BE2C (cell line): ENCODE data around the gene CSN1S1.

Experiments used
- DNase-seq: peaks from one replicate; pipeline ENCODE4 v3.0.0-alpha.2; 2020
- H3K27me3 ChIP-seq: fragments of 250-450 bp; sonication (Bioruptor Pico); 2 replicates; pipeline ENCODE4 v1.5.1; 2020; ENCODE audit warnings: mild to moderate bottlenecking
- H3K36me3 ChIP-seq: fragments of 250-450 bp; sonication (Bioruptor Pico); 2 replicates; pipeline ENCODE4 v1.5.1; 2020; ENCODE audit warnings: mild to moderate bottlenecking
- H3K4me1 ChIP-seq: fragments of 250-450 bp; sonication (Bioruptor Pico); 2 replicates; pipeline ENCODE4 v1.5.1; 2020
- H3K4me3 ChIP-seq: 2 replicates; pipeline ENCODE4 v1.5.1; 2011; ENCODE audit warnings: low read depth, low read length
- H3K9me3 ChIP-seq: fragments of 250-450 bp; sonication (Bioruptor Pico); 2 replicates; pipeline ENCODE4 v1.5.1; 2020
- TF ChIP-seq, protein P1 (sequence below): IDR thresholded peaks from 2 replicates; pipeline ENCODE4 v1.5.1; 2012; ENCODE audit warnings: mild to moderate bottlenecking, low read depth, low read length

Gene CSN1S1

GRCh38 chr4:69934150-69934549 lies 3.3 kb downstream of the CSN1S1 start:
- Histone ChIP-seq H3K4me1 (no peaks in the 10 kb centered on the region), H3K27me3 (no peaks in the 10 kb centered on the region), H3K36me3 (no peaks in the 10 kb centered on the region), H3K4me3 (no peak overlapping the region), H3K9me3 (no peaks in the 10 kb centered on the region)
- no peak for DNase-seq
- TF ChIP-seq, protein P1, sequence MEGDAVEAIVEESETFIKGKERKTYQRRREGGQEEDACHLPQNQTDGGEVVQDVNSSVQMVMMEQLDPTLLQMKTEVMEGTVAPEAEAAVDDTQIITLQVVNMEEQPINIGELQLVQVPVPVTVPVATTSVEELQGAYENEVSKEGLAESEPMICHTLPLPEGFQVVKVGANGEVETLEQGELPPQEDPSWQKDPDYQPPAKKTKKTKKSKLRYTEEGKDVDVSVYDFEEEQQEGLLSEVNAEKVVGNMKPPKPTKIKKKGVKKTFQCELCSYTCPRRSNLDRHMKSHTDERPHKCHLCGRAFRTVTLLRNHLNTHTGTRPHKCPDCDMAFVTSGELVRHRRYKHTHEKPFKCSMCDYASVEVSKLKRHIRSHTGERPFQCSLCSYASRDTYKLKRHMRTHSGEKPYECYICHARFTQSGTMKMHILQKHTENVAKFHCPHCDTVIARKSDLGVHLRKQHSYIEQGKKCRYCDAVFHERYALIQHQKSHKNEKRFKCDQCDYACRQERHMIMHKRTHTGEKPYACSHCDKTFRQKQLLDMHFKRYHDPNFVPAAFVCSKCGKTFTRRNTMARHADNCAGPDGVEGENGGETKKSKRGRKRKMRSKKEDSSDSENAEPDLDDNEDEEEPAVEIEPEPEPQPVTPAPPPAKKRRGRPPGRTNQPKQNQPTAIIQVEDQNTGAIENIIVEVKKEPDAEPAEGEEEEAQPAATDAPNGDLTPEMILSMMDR: no peak

DNA sequence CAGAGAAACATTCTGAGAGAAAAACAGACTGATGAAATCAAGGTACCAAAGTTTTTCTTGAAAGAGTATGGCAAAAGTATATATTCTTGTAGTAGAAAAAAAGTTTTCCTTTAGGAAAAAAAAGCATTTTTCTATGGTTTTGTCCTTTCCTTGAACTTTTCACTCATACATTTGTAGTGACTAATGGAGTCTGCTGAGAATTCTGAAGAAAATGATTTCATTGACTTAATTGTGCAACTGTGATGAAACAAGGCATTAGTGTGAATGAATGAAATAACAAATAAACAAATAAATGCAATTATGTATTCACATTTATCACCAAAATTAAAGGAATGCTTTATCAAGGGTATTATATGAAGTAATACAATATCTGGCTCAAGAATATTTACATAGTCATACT lies 5.7 kb downstream of the CSN1S1 start:
- DNase-seq: no peak
- H3K4me1 ChIP-seq: no peaks in the 10 kb centered on the region
- H3K4me3 ChIP-seq: no peak overlapping the region
- no peaks in the 10 kb centered on the region for H3K9me3 ChIP-seq
- H3K36me3 ChIP-seq: no peaks in the 10 kb centered on the region
- TF ChIP-seq, protein P1: no peak
- no peaks in the 10 kb centered on the region for H3K27me3 ChIP-seq

DNA sequence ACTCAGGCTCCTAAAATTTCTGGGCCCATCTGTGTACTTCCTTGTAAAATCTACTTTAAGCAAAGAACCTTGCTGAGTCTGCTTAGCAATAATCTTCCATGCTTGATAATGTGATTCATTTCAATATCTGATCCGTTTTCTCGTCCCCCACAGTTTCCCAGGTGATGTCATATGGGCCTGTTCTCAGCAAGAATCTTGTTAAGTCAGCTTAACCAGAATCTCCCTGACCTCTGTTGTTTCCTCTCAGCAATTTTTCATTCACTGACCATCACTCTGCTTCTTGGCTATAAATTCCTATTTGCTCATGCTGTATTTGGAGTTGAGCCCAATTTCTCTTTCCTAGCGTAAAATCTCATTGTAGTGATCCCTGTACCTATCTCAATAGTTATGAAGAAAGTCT lies 20.7 kb downstream of the CSN1S1 start:
- H3K4me3 ChIP-seq: no peak overlapping the region
- TF ChIP-seq, protein P1: no peak
- H3K36me3 ChIP-seq: no peaks in the 10 kb centered on the region
- no peak for DNase-seq
- no peaks in the 10 kb centered on the region for H3K4me1 ChIP-seq
- no peaks in the 10 kb centered on the region for H3K27me3 ChIP-seq
- H3K9me3 ChIP-seq: no peaks in the 10 kb centered on the region

GRCh38 chr4:69957209-69957608 lies 26.3 kb downstream of the CSN1S1 start:
- TF ChIP-seq, protein P1: no peak
- Histone ChIP-seq H3K36me3 (no peaks in the 10 kb centered on the region), H3K4me3 (no peak overlapping the region), H3K9me3 (no peaks in the 10 kb centered on the region), H3K4me1 (no peaks in the 10 kb centered on the region), H3K27me3 (no peaks in the 10 kb centered on the region)
- DNase-seq: no peak

DNA sequence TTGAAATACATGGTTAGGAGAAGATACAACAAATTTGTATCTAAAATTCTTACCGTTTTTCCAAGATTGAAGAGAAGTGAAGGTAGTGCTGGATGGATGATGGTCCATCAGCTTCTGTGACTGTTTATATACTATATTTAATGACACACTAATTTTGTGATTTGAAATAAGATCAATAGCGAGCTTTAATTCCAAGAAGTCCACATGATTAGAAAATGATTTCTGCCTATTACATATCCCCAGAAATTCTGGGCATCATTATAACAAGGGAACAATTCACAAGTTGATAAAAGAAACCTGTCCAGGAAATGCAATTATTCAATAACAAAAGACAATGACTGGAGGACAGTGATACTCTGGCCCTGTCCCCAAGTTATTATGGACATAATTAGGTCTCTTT lies 34.8 kb downstream of the CSN1S1 start, which contains the start of gene CSN2:
Gene CSN2 (minus strand): TSS at position 101 of the 400 bp plus-strand sequence. CDS start 4,733 bp downstream, outside the sequence.
- TF ChIP-seq, protein P1: no peak

GRCh38 chr4:69970071-69970470 lies 39.2 kb downstream of the CSN1S1 start:
- TF ChIP-seq, protein P1: no peak
- Histone ChIP-seq H3K4me3 (no peak overlapping the region), H3K27me3 (no peaks in the 10 kb centered on the region), H3K4me1 (no peaks in the 10 kb centered on the region), H3K36me3 (no peaks in the 10 kb centered on the region), H3K9me3 (no peaks in the 10 kb centered on the region)
- no peak for DNase-seq

More for the DNA sequence above, 34.8 kb downstream of the CSN1S1 start, which contains the start of gene CSN2:
- H3K27me3 ChIP-seq: no peaks in the 10 kb centered on the region
- H3K4me1 ChIP-seq: no peaks in the 10 kb centered on the region
- no peaks in the 10 kb centered on the region for H3K9me3 ChIP-seq
- H3K36me3 ChIP-seq: no peaks in the 10 kb centered on the region
- no peak for DNase-seq
- H3K4me3 ChIP-seq: no peak within 1 kb of the TSS
